ENCODE data around the gene ORC3. TPM values are rescaled to one million over a fixed set of nuclear protein-coding genes. Genes with fewer than 3 reads are reported as not detected.

Gene ORC3
- total and polyA plus RNA-seq, 10 of the 15 experiments (the other 5 are each of a cell fraction or from before 2014, with no cell fraction given): 27.2 to 76.3 (median 54.6) TPM

GRCh38 chr6:87672641-87673040 lies 82.7 kb downstream of the ORC3 start (continued):
- TF ChIP-seq ASH2L (IDR thresholded peaks at IDR 0.05; ENCODE audit: borderline replicate concordance, low read depth) (no peak), ATF3 (IDR thresholded peaks at IDR 0.05; ENCODE audit: borderline replicate concordance, extremely low read depth, low read depth, low read length) (no peak)

- Histone ChIP-seq H2AFZ (ENCODE audit: control insufficient read depth, low read depth, low read length) (no peak overlapping the region), H3K4me3 (no peak overlapping the region), H3K79me2 (ENCODE audit: control insufficient read depth, insufficient read depth, low read length) (peaks cover 5% of the 10 kb centered on the region), H3K27ac (ENCODE audit: control insufficient read depth, insufficient read depth) (no peak overlapping the region), H3K27me3 (replicated peaks in 1 of 2; ENCODE audit: control insufficient read depth in 2 of 2, insufficient read depth in 2 of 2, low read length in 1 of 2) (no peaks in the 10 kb centered on the region), H3K4me1 (ENCODE audit: control insufficient read depth, insufficient read depth, low read length) (peaks cover 6% of the 10 kb centered on the region; the same call in 1 of the 2 replicates), H3K4me2 (ENCODE audit: control insufficient read depth, insufficient read depth) (no peak overlapping the region), H3K36me3 (ENCODE audit: control insufficient read depth in 2 of 2, insufficient read depth in 2 of 2, low read length in 1 of 2) (peaks cover 2 to 42% of the 10 kb centered on the region in 2 experiments; a peak in 3 of 4 replicates), H4K20me1 (ENCODE audit: control insufficient read depth, insufficient read depth) (no peaks in the 10 kb centered on the region), H3K9me3 (replicated peaks; ENCODE audit: control insufficient read depth, insufficient read depth, low read length) (no peaks in the 10 kb centered on the region), H3K9ac (ENCODE audit: control insufficient read depth, insufficient read depth, low read length) (no peak overlapping the region)
- BruUV-seq (replicated peaks): no TSS peak
- FAIRE-seq: no peak
- POLR2A ChIA-PET: interaction anchor here (0.7 kb wide), 1 partner anchor 50 kb away, joined by 3 read pairs; no protein-coding TSS in a partner anchor
- WGBS (ENCODE audit: insufficient coverage, insufficient replicate concordance, low lambda C conversion rate, missing lambda C conversion rate): 98% methylated on average over 5 of the region's 5 CpGs
- no peak for DNase-seq (ENCODE audit: low read depth, low spot score)
- in situ Hi-C loops (cut with MboI) (no loop called here), intact Hi-C loops (cut with micrococcal nuclease; ENCODE audit: unreplicated experiment) (no loop called here)
- SMC1A ChIA-PET (ENCODE audit: uncharacterized antibody, unreplicated experiment): interaction anchor here (0.8 to 1.7 kb wide), 4 partner anchors 9 to 36 kb away, joined by 3 to 5 read pairs (median 4); no protein-coding TSS in a partner anchor
- CTCF ChIA-PET: no interaction called here
- ATAC-seq: no peak
- RAD21 ChIA-PET (ENCODE audit: unreplicated experiment): interaction anchor here (1.4 kb wide), 1 partner anchor 11 kb away, joined by 4 read pairs; no protein-coding TSS in a partner anchor
- TF ChIP-seq BCL11A (IDR thresholded peaks at IDR 0.05; ENCODE audit: low read depth, low read length): no peak
- no peak for TF ChIP-seq PAX8 (IDR thresholded peaks at IDR 0.05)
- TF ChIP-seq PML (IDR thresholded peaks at IDR 0.05; ENCODE audit: low read length): no peak
- no peak for TF ChIP-seq NR2C2 (IDR thresholded peaks at IDR 0.05; ENCODE audit: borderline replicate concordance, control insufficient read depth, insufficient read length, low read depth)
- no peak for TF ChIP-seq IRF5 (IDR thresholded peaks at IDR 0.05; ENCODE audit: borderline replicate concordance)
- no peak for TF ChIP-seq PBX3 (IDR thresholded peaks at IDR 0.05; ENCODE audit: insufficient replicate concordance, low read depth, low read length)
- TF ChIP-seq CHD1 (IDR thresholded peaks at IDR 0.05; ENCODE audit: low read depth, low read length): no peak
- no peak for TF ChIP-seq SMAD5 (IDR thresholded peaks at IDR 0.05; ENCODE audit: low read depth)
- no peak for TF ChIP-seq TCF3 (IDR thresholded peaks at IDR 0.05; ENCODE audit: borderline replicate concordance, insufficient read depth, low read depth, low read length)
- TF ChIP-seq ZNF687 (IDR thresholded peaks at IDR 0.05): no peak
- no peak for TF ChIP-seq RFX5 (IDR thresholded peaks at IDR 0.05; ENCODE audit: low read depth, low read length)
- no peak for TF ChIP-seq ZNF217 (IDR thresholded peaks at IDR 0.05)
- TF ChIP-seq SREBF2 (IDR thresholded peaks at IDR 0.05; ENCODE audit: low read length): no peak
- no peak for TF ChIP-seq IRF4 (IDR thresholded peaks at IDR 0.05; ENCODE audit: low read depth, low read length)
Measured at GRCh38 chr6:87673237-87673636, 83.3 kb downstream of the ORC3 start.
